Esophagus squamous epithelium (tissue), 5 donors: ENCODE measurements around the gene ANAPC16. TPM values are rescaled to one million over a fixed set of nuclear protein-coding genes. Genes with fewer than 3 reads are reported as not detected.
"Not testable (repeated sequence)": the region's sequence is repeated elsewhere in the genome, so short reads cannot be mapped to it uniquely, and the experiment has no call there.

Source experiments
- DNase-seq: peaks from one replicate; lab custom pipeline; 2025; lab: John Stamatoyannopoulos, UW
- H3K27ac ChIP-seq, 4 donors: fragments of 200-600 bp; sonication (generic); one replicate each; pipeline ENCODE4 v1.5.1; 2016 to 2019; ENCODE audit warnings: mild to moderate bottlenecking in 1 of 4
- H3K27me3 ChIP-seq, 4 donors: fragments of 200-600 bp; sonication (generic); 1 replicate in 3 of 4; 2 replicates in 1 of 4; pipeline versions ENCODE4 v1.5.1 to v1.6.0; 2017 to 2021; ENCODE audit warnings: antibody characterized with exemption in 1 of 4
- H3K36me3 ChIP-seq, 3 donors: fragments of 200-600 bp; sonication (generic); one replicate each; pipeline ENCODE4 v1.5.1; 2016 to 2019
- H3K4me1 ChIP-seq, 3 donors: fragments of 200-600 bp; sonication (generic); one replicate each; pipeline ENCODE4 v1.5.1; 2017 to 2019
- H3K4me3 ChIP-seq, 4 donors: fragments of 200-600 bp; sonication (generic); 1 replicate in 3 of 4; 2 replicates in 1 of 4; pipeline ENCODE4 v1.5.1; 2016 to 2019; ENCODE audit warnings: mild to moderate bottlenecking in 2 of 4, moderate library complexity in 1 of 4
- H3K9me3 ChIP-seq, 3 donors: fragments of 200-600 bp; sonication (generic); one replicate each; pipeline ENCODE4 v1.5.1; 2016 to 2019
- POLR2A ChIP-seq, 4 donors: fragments of 450-650 bp; IDR thresholded peaks; one replicate each; pipeline ENCODE4 v1.6.1; 2017; ENCODE audit warnings: antibody characterized with exemption in 4 of 4, mild to moderate bottlenecking in 4 of 4, moderate library complexity in 3 of 4
- WGBS, 2 donors: methylation state at CpG; one replicate each; pipeline ENCODE4 v1.1.5; 2018; 5-methylcytosine and 5-hydroxymethylcytosine counted together
- intact Hi-C: fragments of 100-400 bp; cut with DNase I; formaldehyde crosslinking; loops from one replicate; pipeline ENCODE4 v1.15.0; 2022
- total RNA-seq, 4 donors: library from RNA; depleted of rRNA; stranded (reverse); fragments of >200 nt; gene quantifications; one replicate each; pipeline ENCODE4 v1.1.0, GENCODE V29; 2016
- TF ChIP-seq, protein P1 (sequence below), 6 experiments: fragments of 450-650 bp in 4 of 6; fragments of 200-600 bp in 2 of 6; sonication (generic) in 2 of 6; IDR thresholded peaks; one replicate each; pipeline ENCODE4 v1.5.1; 2016 to 2019; ENCODE audit warnings: antibody characterized with exemption in 6 of 6, mild to moderate bottlenecking in 4 of 6, moderate library complexity in 4 of 6
- donor health status: DM: yes; HTN: yes; CAD: no.

The ANAPC16 gene
- total RNA-seq, 4 donors from 2014 or later, result 34.2 to 104 (median 58.1) TPM

GRCh38 chr10:72265508-72265907, 49.7 kb downstream of the ANAPC16 start:
- H3K36me3 ChIP-seq, result no peaks in the 10 kb centered on the region
- TF ChIP-seq, protein P1, sequence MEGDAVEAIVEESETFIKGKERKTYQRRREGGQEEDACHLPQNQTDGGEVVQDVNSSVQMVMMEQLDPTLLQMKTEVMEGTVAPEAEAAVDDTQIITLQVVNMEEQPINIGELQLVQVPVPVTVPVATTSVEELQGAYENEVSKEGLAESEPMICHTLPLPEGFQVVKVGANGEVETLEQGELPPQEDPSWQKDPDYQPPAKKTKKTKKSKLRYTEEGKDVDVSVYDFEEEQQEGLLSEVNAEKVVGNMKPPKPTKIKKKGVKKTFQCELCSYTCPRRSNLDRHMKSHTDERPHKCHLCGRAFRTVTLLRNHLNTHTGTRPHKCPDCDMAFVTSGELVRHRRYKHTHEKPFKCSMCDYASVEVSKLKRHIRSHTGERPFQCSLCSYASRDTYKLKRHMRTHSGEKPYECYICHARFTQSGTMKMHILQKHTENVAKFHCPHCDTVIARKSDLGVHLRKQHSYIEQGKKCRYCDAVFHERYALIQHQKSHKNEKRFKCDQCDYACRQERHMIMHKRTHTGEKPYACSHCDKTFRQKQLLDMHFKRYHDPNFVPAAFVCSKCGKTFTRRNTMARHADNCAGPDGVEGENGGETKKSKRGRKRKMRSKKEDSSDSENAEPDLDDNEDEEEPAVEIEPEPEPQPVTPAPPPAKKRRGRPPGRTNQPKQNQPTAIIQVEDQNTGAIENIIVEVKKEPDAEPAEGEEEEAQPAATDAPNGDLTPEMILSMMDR (IDR thresholded peaks at IDR 0.05), result no peak
- TF ChIP-seq POLR2A (IDR thresholded peaks at IDR 0.05), result no peak
- peaks cover 28 to 45% (median 36%) of the 10 kb centered on the region in 3 donors for H3K4me1 ChIP-seq
- DNase-seq, result no peak
- 86 to 89% methylated on average over 6 of the region's 6 CpGs for WGBS, 2 donors
- H3K9me3 ChIP-seq, result no peaks in the 10 kb centered on the region
- no peak overlapping the region for H3K4me3 ChIP-seq
- intact Hi-C loops, result no loop called here
- no peak overlapping the region for H3K27ac ChIP-seq
- no peaks in the 10 kb centered on the region for H3K27me3 ChIP-seq

DNA sequence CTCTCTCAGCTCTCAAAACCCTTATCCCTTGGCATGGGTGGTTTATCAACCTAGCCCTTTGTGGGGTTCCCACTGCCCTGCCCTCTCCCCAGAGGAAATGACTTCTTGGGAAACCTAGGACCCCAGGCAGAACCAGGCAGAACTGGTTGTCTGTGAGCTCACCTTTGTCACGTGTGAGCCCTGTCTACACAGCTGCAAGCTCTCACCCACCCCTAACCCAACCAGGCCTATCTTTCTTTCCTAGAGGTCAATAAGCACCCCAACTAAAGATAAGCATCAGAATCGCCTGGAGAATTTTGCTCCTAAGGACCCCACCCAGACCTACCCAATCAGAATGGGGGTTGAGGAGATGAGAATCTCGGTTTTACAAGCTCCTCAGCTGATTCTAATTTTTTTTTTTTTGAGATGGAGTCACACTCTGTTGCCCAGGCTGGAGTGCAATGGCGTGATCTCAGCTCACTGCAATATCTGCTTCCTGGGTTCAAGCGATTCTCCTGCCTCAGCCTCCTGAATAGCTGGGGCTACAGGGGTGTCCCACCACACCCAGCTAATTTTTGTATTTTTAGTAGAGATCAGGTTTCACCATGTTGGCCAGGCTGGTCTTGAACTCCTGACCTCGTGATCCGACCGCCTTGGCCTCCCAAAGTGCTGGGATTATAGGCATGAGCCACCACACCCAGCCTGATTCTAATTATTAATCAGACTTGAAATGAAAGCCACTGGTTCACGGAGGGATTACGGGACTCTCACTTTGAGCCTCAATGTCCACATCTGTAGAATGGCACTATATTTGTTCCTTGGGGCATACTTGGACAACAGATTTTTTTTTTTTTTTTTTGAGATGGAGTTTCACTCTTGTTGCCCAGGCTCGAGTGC, 50.4 kb downstream of the ANAPC16 start:
- H3K4me3 ChIP-seq, result no peak overlapping the region
- intact Hi-C loops, result no loop called here
- DNase-seq, result no peak
- WGBS, 2 donors, result 85 to 88% methylated on average over 11 of the region's 11 CpGs
- no peaks in the 10 kb centered on the region for H3K27me3 ChIP-seq
- no peaks in the 10 kb centered on the region for H3K36me3 ChIP-seq
- H3K9me3 ChIP-seq, result no peaks in the 10 kb centered on the region
- H3K27ac ChIP-seq, result no peak overlapping the region
- TF ChIP-seq, protein P1 (IDR thresholded peaks at IDR 0.05), result no peak
- no peak for TF ChIP-seq POLR2A (IDR thresholded peaks at IDR 0.05)
- peaks cover 20 to 38% (median 28%) of the 10 kb centered on the region in 3 donors for H3K4me1 ChIP-seq

DNA sequence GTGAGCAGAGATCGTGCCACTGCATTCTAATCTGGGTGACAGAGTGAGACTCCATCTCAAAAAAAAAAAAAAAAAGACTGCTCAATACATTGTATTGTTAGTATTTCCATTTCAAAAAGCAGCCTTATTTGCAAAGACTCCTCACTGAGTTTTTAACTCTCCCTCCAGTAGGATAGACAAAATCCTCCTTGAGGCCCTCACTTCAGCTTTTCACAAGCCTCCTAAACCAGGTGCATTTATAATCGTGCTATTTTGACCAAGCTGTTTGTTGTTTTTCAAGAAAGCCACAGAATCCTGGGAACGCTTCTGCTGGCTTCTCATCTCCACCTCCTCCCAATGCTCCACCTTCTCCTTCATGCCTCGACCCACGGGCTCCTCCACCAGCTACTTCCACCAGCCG, 51.6 kb downstream of the ANAPC16 start:
- Histone ChIP-seq H3K27me3 (no peaks in the 10 kb centered on the region), H3K4me1 (peaks cover 13 to 37% (median 25%) of the 10 kb centered on the region in 3 donors), H3K36me3 (no peaks in the 10 kb centered on the region), H3K9me3 (no peaks in the 10 kb centered on the region), H3K4me3 (no peak overlapping the region), H3K27ac (no peak overlapping the region)
- 86 to 89% methylated on average over 6 of the region's 6 CpGs for WGBS, 2 donors
- DNase-seq, result no peak
- intact Hi-C loops, result no loop called here
- TF ChIP-seq POLR2A (IDR thresholded peaks at IDR 0.05), result no peak
- TF ChIP-seq, protein P1 (IDR thresholded peaks at IDR 0.05), result no peak

- Histone ChIP-seq H3K4me1 (peaks cover 19 to 37% (median 27%) of the 10 kb centered on the region in 3 donors), H3K9me3 (no peaks in the 10 kb centered on the region), H3K4me3 (no peak overlapping the region), H3K27me3 (no peaks in the 10 kb centered on the region), H3K27ac (no peak overlapping the region), H3K36me3 (no peaks in the 10 kb centered on the region)
- intact Hi-C loops, result no loop called here
- no peak for TF ChIP-seq POLR2A (IDR thresholded peaks at IDR 0.05)
- TF ChIP-seq, protein P1 (IDR thresholded peaks at IDR 0.05), result no peak
- DNase-seq, result no peak
- WGBS, 2 donors, result 90 to 95% methylated on average over 5 to 8 of the region's 15 CpGs
These were observed 52.1 kb downstream of the ANAPC16 start for GRCh38 chr10:72267819-72268399.

- 92 to 95% methylated on average over 4 to 5 of the region's 5 CpGs for WGBS, 2 donors
- H3K9me3 ChIP-seq, H3K36me3 ChIP-seq, H3K27me3 ChIP-seq, DNase-seq, intact Hi-C loops, H3K27ac ChIP-seq, H3K4me3 ChIP-seq: not testable (repeated sequence)
- peaks cover 14 to 33% (median 21%) of the 10 kb centered on the region in 3 donors for H3K4me1 ChIP-seq
These were observed 52.8 kb downstream of the ANAPC16 start for GRCh38 chr10:72268475-72269200.
